Small intestine (tissue), 7 donors: ENCODE results near the gene GRK4. TPM values are rescaled to one million over a fixed set of nuclear protein-coding genes. Genes with fewer than 3 reads are reported as not detected.

Source experiments
- DNase-seq, 2 donors: peaks; one replicate each; pipeline versions ENCODE4 v3.0.0 to v3.0.0-alpha.2; 2013
- FAIRE-seq: peaks from 2 replicates; lab custom pipeline; 2012; peaks lifted over from hg19 to GRCh38; lab: Jason Lieb, UNC
- H3K27ac ChIP-seq, 3 donors: one replicate each; pipeline ENCODE4 v1.5.1; 2013; ENCODE audit warnings: low read length in 2 of 3, mild to moderate bottlenecking in 2 of 3, control low read depth in 1 of 3, inconsistent platforms in 1 of 3, low read depth in 1 of 3, moderate library complexity in 1 of 3
- H3K27me3 ChIP-seq, 3 donors: one replicate each; pipeline ENCODE4 v1.6.1; 2013; ENCODE audit warnings: low read length in 3 of 3, inconsistent platforms in 1 of 3; ENCODE audit not compliant: control insufficient read depth in 3 of 3, insufficient read depth in 3 of 3
- H3K36me3 ChIP-seq, 3 donors: one replicate each; pipeline ENCODE4 v1.6.1; 2013; ENCODE audit warnings: low read length in 3 of 3, inconsistent platforms in 1 of 3, low read depth in 1 of 3, mild to moderate bottlenecking in 1 of 3, moderate library complexity in 1 of 3; ENCODE audit not compliant: control insufficient read depth in 3 of 3, insufficient read depth in 2 of 3
- H3K4me1 ChIP-seq, 3 donors: one replicate each; pipeline ENCODE4 v1.6.1; 2013; ENCODE audit warnings: low read length in 2 of 3, inconsistent platforms in 1 of 3, low read depth in 1 of 3, mild to moderate bottlenecking in 1 of 3, moderate library complexity in 1 of 3; ENCODE audit not compliant: control insufficient read depth in 3 of 3, insufficient read depth in 2 of 3
- H3K4me3 ChIP-seq, 3 donors: one replicate each; pipeline ENCODE4 v1.5.1; 2013; ENCODE audit warnings: low read length in 3 of 3, control low read depth in 1 of 3, inconsistent platforms in 1 of 3, low read depth in 1 of 3, mild to moderate bottlenecking in 1 of 3, moderate library complexity in 1 of 3
- H3K9me3 ChIP-seq, 2 donors: one replicate each; pipeline ENCODE4 v1.6.1; 2013; ENCODE audit warnings: low read depth in 1 of 2, low read length in 1 of 2; ENCODE audit not compliant: control insufficient read depth in 2 of 2, insufficient read depth in 1 of 2
- WGBS, 3 donors: extraction: QIAGEN DNeasy Blood & Tissue Kit; methylation state at CpG; one replicate each; pipeline ENCODE4 v1.1.7; 2013; 5-methylcytosine and 5-hydroxymethylcytosine counted together
- polyA plus RNA-seq, 4 donors: library from polyadenylated mRNA; stranded (reverse) in 3 of 4; unstranded in 1 of 4; fragments of 200-250 nt in 3 of 4; fragments of 120-200 nt in 1 of 4; gene quantifications; one replicate each; pipeline versions ENCODE4 v1.2.1 to v1.2.3, GENCODE V29; 2013
- donor health status: healthy with polysubstance abuse.
- donor health status: control.
- donor health status: control.
- donor health status: Bipolar disorder and iron deficiency.
- donor health status: healthy.

Gene GRK4
- polyA plus RNA-seq, 4 donors, result 1.1 to 3.8 (median 2.3) TPM

DNA sequence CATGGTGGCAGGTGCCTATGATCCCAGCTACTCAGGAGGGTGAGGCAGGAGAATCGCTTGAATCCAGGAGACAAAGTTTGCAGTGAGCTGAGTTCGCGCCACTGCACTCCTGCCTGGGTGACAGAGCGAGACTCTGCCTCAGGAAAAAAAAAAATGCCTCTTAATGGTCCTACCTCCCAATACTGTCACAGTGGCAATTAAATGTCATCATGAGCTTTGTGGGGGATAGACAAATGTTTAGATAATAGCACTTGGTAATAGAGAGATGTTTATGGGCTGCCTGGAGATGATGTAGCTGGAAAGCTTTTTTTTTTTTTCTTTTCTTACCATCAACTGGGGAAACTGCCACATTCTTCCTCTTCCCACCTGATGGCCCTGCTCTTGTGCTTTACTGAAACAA, 33.0 kb downstream of the GRK4 start:
- Histone ChIP-seq H3K27ac (no peak overlapping the region), H3K4me3 (no peak overlapping the region), H3K27me3 (no peaks in the 10 kb centered on the region), H3K4me1 (peaks cover 0 to 2% (median 0%) of the 10 kb centered on the region in 3 donors), H3K36me3 (no peaks in the 10 kb centered on the region), H3K9me3 (no peaks in the 10 kb centered on the region)
- FAIRE-seq (no peak), DNase-seq (no peak)
- 92 to 93% (median 93%) methylated on average over 4 of the region's 4 CpGs for WGBS, 3 donors

DNA sequence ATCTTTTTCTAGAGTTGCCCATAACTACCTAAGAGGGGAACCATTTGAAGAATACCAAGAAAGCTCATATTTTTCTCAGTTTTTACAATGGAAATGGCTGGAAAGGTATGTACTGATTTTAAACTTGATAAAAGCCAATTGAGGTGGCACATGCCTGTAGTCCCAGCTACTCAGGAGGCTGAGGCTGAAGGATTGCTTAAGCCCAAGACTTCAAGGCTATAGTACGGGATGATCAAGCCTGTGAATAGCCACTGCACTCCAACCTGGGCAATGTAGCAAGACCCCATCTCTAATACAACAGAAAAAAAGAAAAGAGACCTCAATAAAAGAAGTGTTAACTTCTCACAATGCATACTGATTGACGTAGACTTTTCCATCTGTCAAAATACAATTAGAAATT, 44.4 kb downstream of the GRK4 start:
- H3K36me3 ChIP-seq, result no peaks in the 10 kb centered on the region
- no peak for DNase-seq
- H3K27ac ChIP-seq, result no peak overlapping the region

DNA sequence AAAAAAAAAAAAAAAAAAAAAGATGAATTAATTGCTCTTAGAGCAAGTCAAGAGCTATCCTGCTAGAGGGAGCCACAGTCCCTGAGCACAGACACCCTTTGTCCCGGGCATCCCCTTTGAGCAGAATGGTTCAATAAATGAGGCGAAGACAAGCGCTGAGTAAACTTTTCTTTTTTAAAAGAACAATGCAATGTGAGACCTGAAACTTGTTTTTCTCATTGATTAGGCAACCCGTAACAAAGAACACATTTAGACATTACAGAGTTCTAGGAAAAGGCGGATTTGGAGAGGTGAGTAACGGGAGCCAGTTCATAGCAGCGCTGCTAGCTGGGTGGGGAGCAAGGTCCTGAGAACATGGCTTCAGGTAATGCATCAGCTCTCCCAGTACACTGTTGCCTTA, 46.1 kb downstream of the GRK4 start:
- Histone ChIP-seq H3K27me3 (no peaks in the 10 kb centered on the region), H3K27ac (no peak overlapping the region), H3K4me1 (peaks cover 0 to 8% (median 4%) of the 10 kb centered on the region in 3 donors), H3K36me3 (no peaks in the 10 kb centered on the region), H3K9me3 (no peaks in the 10 kb centered on the region), H3K4me3 (no peak overlapping the region)
- 19 to 59% (median 32%) methylated on average over 7 of the region's 7 CpGs for WGBS, 3 donors
- peak; percentile 31 to 59 for DNase-seq
- no peak for FAIRE-seq

More for the DNA sequence above, 44.4 kb downstream of the GRK4 start:
- no peaks in the 10 kb centered on the region for H3K27me3 ChIP-seq
- FAIRE-seq, result no peak
- H3K4me1 ChIP-seq, result peaks cover 0 to 3% (median 3%) of the 10 kb centered on the region in 3 donors
- 88 to 95% (median 92%) methylated on average over 2 of the region's 2 CpGs for WGBS, 3 donors
- no peaks in the 10 kb centered on the region for H3K9me3 ChIP-seq
- H3K4me3 ChIP-seq, result no peak overlapping the region

DNA sequence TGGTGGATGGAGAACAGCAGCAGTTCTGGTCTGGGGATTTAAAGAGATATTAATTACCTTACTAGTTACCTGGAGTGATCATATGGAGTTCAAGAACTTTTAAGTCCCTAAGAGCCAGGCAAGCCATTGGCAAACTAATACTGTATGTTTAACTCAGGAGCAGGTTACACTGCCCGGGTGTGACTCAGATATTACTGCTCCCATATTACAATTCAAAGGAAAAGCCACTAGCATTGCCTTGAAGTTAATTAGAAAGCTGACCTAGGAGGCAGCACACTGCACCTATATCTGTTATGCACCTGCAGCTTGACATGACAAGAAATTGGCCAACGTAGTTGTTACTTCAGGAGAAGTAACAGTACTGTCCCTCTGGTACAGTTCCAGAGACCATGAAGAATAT, 47.2 kb downstream of the GRK4 start:
- FAIRE-seq (no peak), DNase-seq (peak in 1 of 2 donors; percentile 17)
- H3K9me3 ChIP-seq, result no peaks in the 10 kb centered on the region
- H3K4me3 ChIP-seq, result no peak overlapping the region
- peak overlapping the region in 1 of 3 donors; percentile 27 for H3K27ac ChIP-seq
- WGBS, 3 donors, result 25 to 62% (median 36%) methylated on average over 2 of the region's 2 CpGs
- peaks cover 0 to 8% (median 4%) of the 10 kb centered on the region in 3 donors for H3K4me1 ChIP-seq
- no peaks in the 10 kb centered on the region for H3K36me3 ChIP-seq
- H3K27me3 ChIP-seq, result no peaks in the 10 kb centered on the region

DNA sequence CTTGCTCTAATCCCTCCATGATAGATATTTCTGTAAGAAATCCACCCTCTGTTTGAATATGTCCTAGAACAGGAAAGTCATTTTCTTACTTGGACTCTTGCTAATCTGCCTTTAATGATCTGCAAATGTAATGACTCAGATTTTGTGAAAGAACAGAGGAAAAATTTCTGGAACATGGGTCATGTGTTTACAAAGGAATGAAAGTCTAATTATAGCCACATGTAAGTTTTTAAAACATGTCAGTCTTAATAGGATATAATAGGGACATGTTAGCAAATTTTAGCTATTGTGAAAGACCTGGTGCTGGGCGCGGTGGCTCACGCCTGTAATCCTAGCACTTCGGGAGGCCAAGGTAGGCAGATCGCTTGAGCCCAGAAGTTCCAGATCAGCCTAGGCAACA, 47.6 kb downstream of the GRK4 start:
- 83 to 86% (median 84%) methylated on average over 5 of the region's 5 CpGs for WGBS, 3 donors
- Histone ChIP-seq H3K9me3 (no peaks in the 10 kb centered on the region), H3K36me3 (no peaks in the 10 kb centered on the region), H3K27ac (no peak overlapping the region), H3K27me3 (no peaks in the 10 kb centered on the region), H3K4me1 (peaks cover 0 to 8% (median 4%) of the 10 kb centered on the region in 3 donors), H3K4me3 (no peak overlapping the region)
- FAIRE-seq, result no peak
- DNase-seq, result no peak

- Histone ChIP-seq H3K27me3 (no peaks in the 10 kb centered on the region), H3K36me3 (no peaks in the 10 kb centered on the region), H3K4me1 (peaks cover 0 to 8% (median 4%) of the 10 kb centered on the region in 3 donors), H3K4me3 (no peak overlapping the region), H3K9me3 (no peaks in the 10 kb centered on the region), H3K27ac (no peak overlapping the region)
- FAIRE-seq (no peak), DNase-seq (no peak)
- 88 to 92% (median 89%) methylated on average over 17 of the region's 17 CpGs for WGBS, 3 donors
Observed at GRCh38 chr4:3011456-3012220, 48.3 kb downstream of the GRK4 start.

DNA sequence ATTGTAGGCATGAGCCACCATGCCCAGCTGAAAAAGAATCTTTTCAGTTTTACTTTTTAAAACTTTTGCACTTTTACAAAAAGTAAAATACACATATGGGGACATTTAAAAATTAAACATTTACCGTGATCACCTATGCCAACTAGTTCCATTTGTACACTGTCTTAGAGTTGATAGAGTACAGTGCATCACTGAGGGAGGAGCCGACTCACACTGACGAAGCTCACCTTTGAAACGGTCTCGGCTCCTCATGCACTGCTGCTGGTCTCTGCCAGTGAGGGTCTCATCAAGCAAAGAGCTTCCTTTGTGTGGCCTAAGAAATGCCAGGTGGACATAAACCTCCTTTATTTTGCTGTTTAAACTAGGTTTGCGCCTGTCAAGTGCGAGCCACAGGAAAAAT, 50.0 kb downstream of the GRK4 start:
- peak in 1 of 2 donors; percentile 31 for DNase-seq
- Histone ChIP-seq H3K27ac (no peak overlapping the region), H3K4me3 (no peak overlapping the region), H3K36me3 (no peaks in the 10 kb centered on the region), H3K4me1 (peaks cover 0 to 8% (median 4%) of the 10 kb centered on the region in 3 donors), H3K9me3 (no peaks in the 10 kb centered on the region), H3K27me3 (no peaks in the 10 kb centered on the region)
- 17 to 59% (median 39%) methylated on average over 7 of the region's 7 CpGs for WGBS, 3 donors
- no peak for FAIRE-seq

- Histone ChIP-seq H3K4me1 (peaks cover 0 to 8% (median 4%) of the 10 kb centered on the region in 3 donors), H3K27me3 (no peaks in the 10 kb centered on the region), H3K36me3 (no peaks in the 10 kb centered on the region), H3K27ac (no peak overlapping the region), H3K4me3 (no peak overlapping the region), H3K9me3 (no peaks in the 10 kb centered on the region)
- FAIRE-seq (no peak), DNase-seq (peak; percentile 77 to 82)
- 12 to 49% (median 20%) methylated on average over 8 of the region's 8 CpGs for WGBS, 3 donors
Observed at GRCh38 chr4:3013839-3014350, 50.5 kb downstream of the GRK4 start.
